HG02840 (cell line): ENCODE data around the gene NELFCD.
A peak's percentile ranks its signal among the peaks of the same experiment; 100 is the strongest.

ENCODE experiments used
- ATAC-seq: cut with Tn5 transposase; IDR thresholded peaks from one replicate; pipeline ENCODE4 v1.9.1; 2021; ENCODE audit warnings: mild to moderate bottlenecking, moderate library complexity, moderate number of reproducible peaks; ENCODE audit not compliant: unreplicated experiment, low FRiP score

Gene NELFCD

DNA sequence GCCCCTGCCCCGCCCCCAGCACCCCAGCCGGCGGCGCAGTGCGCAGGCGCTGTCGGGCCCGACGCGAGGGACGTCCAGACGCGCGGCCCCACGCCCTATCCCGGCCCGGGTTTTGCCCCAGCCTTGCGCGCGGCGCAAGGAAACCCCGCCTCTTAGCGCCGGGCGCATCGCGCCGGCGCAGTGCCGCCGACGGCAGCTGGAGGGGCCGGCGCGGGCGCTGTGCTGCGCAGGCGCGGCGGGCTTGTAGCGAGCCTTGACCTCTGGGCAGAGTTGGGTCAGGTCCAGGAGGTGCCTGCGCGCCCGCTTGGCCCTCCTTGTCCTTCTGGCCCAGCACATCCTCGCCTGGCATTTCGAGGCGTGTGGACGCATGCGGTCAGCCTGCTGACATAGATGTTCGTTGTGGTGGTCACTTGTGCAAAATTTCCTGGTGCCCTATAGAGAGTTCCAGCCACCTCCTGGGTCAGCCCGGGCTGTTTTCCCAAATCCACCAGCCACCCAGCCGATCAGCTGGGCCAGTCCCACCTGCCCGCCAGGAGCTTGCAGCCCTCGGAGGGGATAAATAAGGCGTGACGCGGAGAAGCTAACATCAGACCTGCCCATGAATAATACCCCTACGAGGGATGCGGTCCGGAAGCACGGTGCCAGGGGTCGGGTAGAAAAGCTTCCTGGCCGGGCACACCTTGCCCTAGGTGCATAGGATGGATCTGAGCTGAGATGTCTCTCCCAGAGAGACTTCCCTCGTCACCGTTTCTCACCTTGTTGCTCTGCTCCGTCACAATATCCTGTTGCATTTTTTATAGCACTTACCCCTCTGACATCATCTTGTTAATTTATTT lies 62.0 kb downstream of the NELFCD start:
- ATAC-seq = peak; percentile 92

DNA sequence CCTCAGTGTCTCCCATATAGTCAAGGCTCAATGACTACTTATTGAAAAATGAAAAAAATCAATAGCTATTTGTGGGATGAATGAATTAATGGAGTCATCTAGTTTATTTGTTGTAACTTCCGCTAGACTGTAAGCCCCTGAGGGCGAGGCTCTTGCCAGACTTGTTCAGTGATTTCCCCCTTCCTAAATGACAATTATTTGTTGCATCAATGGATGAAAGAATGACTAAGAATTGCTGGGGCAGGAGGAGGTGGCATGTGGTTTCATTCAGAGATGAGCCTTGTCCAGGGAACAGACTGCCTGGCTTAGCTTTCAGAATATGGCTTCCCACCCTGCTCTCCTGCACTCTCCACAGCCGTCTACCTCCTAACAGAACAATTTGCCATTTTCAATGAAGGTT lies 62.6 kb downstream of the NELFCD start:
- ATAC-seq = no peak

GRCh38 chr20:59044295-59044694 lies 63.2 kb downstream of the NELFCD start:
- no peak for ATAC-seq
